Epithelial cell of esophagus (primary cell): ENCODE results near the gene UCMA.
A peak's percentile ranks its signal among the peaks of the same experiment; 100 is the strongest.

ENCODE experiments used
- DNase-seq: peaks from one replicate; pipeline ENCODE4 v3.0.0; 2010; ENCODE audit warnings: low read depth
- H3K4me3 ChIP-seq: 2 replicates; pipeline ENCODE4 v1.5.1; 2011; ENCODE audit warnings: mild to moderate bottlenecking, low read length, control low read depth
- CTCF ChIP-seq: IDR thresholded peaks from 2 replicates; pipeline ENCODE4 v1.5.1; 2011; ENCODE audit warnings: low read depth, mild to moderate bottlenecking, low read length, control low read depth, inconsistent platforms; ENCODE audit not compliant: insufficient read depth; ENCODE audit errors: missing control alignments

Gene UCMA

GRCh38 chr10:13222566-13222965 is 11.6 kb downstream of the UCMA start:
- no peak overlapping the region for H3K4me3 ChIP-seq
- no peak for TF ChIP-seq CTCF
- no peak for DNase-seq

GRCh38 chr10:13222151-13222550 is 12.0 kb downstream of the UCMA start:
- no peak for TF ChIP-seq CTCF
- no peak for DNase-seq
- H3K4me3 ChIP-seq, result no peak overlapping the region

GRCh38 chr10:13221572-13221971 is 12.6 kb downstream of the UCMA start:
- no peak for DNase-seq
- H3K4me3 ChIP-seq, result no peak overlapping the region
- TF ChIP-seq CTCF, result no peak

- DNase-seq, result peak; percentile 54
- no peak overlapping the region for H3K4me3 ChIP-seq
- TF ChIP-seq CTCF, result peak; percentile 41
Observed at GRCh38 chr10:13219685-13220670, 14.2 kb downstream of the UCMA start.

- no peak for TF ChIP-seq CTCF
- no peak for DNase-seq
- H3K4me3 ChIP-seq, result no peak overlapping the region
Observed at GRCh38 chr10:13218878-13219277, 15.3 kb downstream of the UCMA start.

GRCh38 chr10:13213163-13213562 is 21.0 kb downstream of the UCMA start:
- TF ChIP-seq CTCF, result no peak
- no peak overlapping the region for H3K4me3 ChIP-seq
- no peak for DNase-seq
